Sigmoid colon (tissue), 7 donors: ENCODE data around the gene PHF23. TPM values are rescaled to one million over a fixed set of nuclear protein-coding genes. Genes with fewer than 3 reads are reported as not detected.

Source experiments
- DNase-seq: peaks from one replicate; pipeline ENCODE4 v3.0.0-alpha.2; 2019
- H3K27ac ChIP-seq, 4 donors: fragments of 200-600 bp; sonication (generic); one replicate each; pipeline ENCODE4 v1.5.1; 2016 to 2019; ENCODE audit warnings: mild to moderate bottlenecking in 1 of 4
- H3K27me3 ChIP-seq, 3 donors: fragments of 200-600 bp; sonication (generic); one replicate each; pipeline ENCODE4 v1.5.1; 2019; ENCODE audit warnings: mild to moderate bottlenecking in 1 of 3
- H3K36me3 ChIP-seq, 4 donors: fragments of 200-600 bp; sonication (generic); one replicate each; pipeline ENCODE4 v1.5.1; 2016 to 2019
- H3K4me1 ChIP-seq, 4 donors: fragments of 200-600 bp; sonication (generic); one replicate each; pipeline ENCODE4 v1.5.1; 2017 to 2019
- H3K4me3 ChIP-seq, 4 donors: fragments of 200-600 bp; sonication (generic); one replicate each; pipeline ENCODE4 v1.5.1; 2017 to 2019; ENCODE audit warnings: mild to moderate bottlenecking in 2 of 4, moderate library complexity in 1 of 4
- H3K9me3 ChIP-seq, 4 donors: fragments of 200-600 bp in 3 of 4; sonication (generic) in 3 of 4; one replicate each; pipeline versions ENCODE4 v1.5.1 to v1.6.1; 2013 to 2019
- EP300 ChIP-seq, 4 donors: sonication (generic); formaldehyde crosslinking; IDR thresholded peaks; one replicate each; pipeline ENCODE4 v1.6.1; 2017; ENCODE audit warnings: antibody characterized with exemption in 4 of 4
- POLR2A ChIP-seq, 2 donors: fragments of 450-650 bp; IDR thresholded peaks; one replicate each; pipeline ENCODE4 v1.6.1; 2016; ENCODE audit warnings: antibody characterized with exemption in 2 of 2, mild to moderate bottlenecking in 2 of 2, moderate library complexity in 2 of 2
- POLR2AphosphoS5 ChIP-seq, 4 donors: sonication (generic); formaldehyde crosslinking; IDR thresholded peaks; one replicate each; pipeline ENCODE4 v1.6.1; 2017; ENCODE audit warnings: antibody characterized with exemption in 4 of 4
- WGBS, 2 donors: extraction: QIAGEN DNeasy Blood & Tissue Kit; methylation state at CpG; one replicate each; pipeline ENCODE4 v1.1.7; 2013; 5-methylcytosine and 5-hydroxymethylcytosine counted together
- intact Hi-C: fragments of 100-400 bp; cut with DNase I; formaldehyde crosslinking; loops from one replicate; pipeline ENCODE4 v1.15.1; 2023
- polyA plus RNA-seq, 3 donors: library from polyadenylated mRNA; stranded (reverse); fragments of 200-250 nt; gene quantifications; one replicate each; pipeline ENCODE4 v1.2.3, GENCODE V29; 2013
- total RNA-seq, 4 donors: library from RNA; depleted of rRNA; stranded (reverse); fragments of >200 nt; gene quantifications; one replicate each; pipeline ENCODE4 v1.1.0, GENCODE V29; 2016
- TF ChIP-seq, protein P1 (sequence below), 4 experiments: fragments of 450-650 bp in 3 of 4; fragments of 200-600 bp in 1 of 4; IDR thresholded peaks; one replicate each; pipeline ENCODE4 v1.5.1; 2016 to 2019; ENCODE audit warnings: antibody characterized with exemption in 4 of 4, mild to moderate bottlenecking in 3 of 4, moderate library complexity in 2 of 4
- donor health status: healthy with polysubstance abuse.
- donor health status: Bipolar disorder and iron deficiency.
- donor health status: healthy.

Gene PHF23
- total and polyA plus RNA-seq, 7 donors = 23.1 to 45.6 (median 44.9) TPM

DNA sequence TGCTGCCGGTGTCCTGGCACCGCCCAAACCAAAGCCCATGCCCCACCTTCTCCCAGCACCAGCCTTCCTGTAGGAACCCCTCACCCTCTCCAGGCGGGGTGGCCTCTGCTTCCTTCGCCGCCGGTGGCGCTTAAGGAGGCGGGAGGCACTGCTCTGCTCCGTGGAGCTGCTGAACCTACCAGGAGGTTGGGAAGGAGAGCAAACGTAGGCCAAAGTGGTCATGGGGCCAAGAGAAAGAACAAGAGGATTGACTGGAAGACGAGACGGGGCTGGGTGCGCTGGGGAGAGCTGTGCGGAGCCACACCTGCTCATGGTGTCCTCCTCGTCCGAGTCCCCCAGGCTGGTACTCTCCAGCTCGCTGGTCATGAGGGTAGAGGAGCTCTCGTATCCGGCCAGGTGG, 9.8 kb downstream of the PHF23 start:
- no peak for DNase-seq
- peaks cover 0 to 25% (median 23%) of the 10 kb centered on the region in 4 donors for H3K4me1 ChIP-seq
- 95% methylated on average over 19 of the region's 19 CpGs for WGBS, 2 donors
- no peaks in the 10 kb centered on the region for H3K9me3 ChIP-seq
- TF ChIP-seq POLR2AphosphoS5 (IDR thresholded peaks at IDR 0.05) (no peak), POLR2A (IDR thresholded peaks at IDR 0.05) (no peak), EP300 (IDR thresholded peaks at IDR 0.05) (no peak)
- TF ChIP-seq, protein P1, sequence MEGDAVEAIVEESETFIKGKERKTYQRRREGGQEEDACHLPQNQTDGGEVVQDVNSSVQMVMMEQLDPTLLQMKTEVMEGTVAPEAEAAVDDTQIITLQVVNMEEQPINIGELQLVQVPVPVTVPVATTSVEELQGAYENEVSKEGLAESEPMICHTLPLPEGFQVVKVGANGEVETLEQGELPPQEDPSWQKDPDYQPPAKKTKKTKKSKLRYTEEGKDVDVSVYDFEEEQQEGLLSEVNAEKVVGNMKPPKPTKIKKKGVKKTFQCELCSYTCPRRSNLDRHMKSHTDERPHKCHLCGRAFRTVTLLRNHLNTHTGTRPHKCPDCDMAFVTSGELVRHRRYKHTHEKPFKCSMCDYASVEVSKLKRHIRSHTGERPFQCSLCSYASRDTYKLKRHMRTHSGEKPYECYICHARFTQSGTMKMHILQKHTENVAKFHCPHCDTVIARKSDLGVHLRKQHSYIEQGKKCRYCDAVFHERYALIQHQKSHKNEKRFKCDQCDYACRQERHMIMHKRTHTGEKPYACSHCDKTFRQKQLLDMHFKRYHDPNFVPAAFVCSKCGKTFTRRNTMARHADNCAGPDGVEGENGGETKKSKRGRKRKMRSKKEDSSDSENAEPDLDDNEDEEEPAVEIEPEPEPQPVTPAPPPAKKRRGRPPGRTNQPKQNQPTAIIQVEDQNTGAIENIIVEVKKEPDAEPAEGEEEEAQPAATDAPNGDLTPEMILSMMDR (IDR thresholded peaks at IDR 0.05) = no peak
- H3K4me3 ChIP-seq = no peak overlapping the region
- peaks cover 25 to 63% (median 46%) of the 10 kb centered on the region in 4 donors for H3K36me3 ChIP-seq
- no peak overlapping the region for H3K27ac ChIP-seq
- no peaks in the 10 kb centered on the region for H3K27me3 ChIP-seq
- intact Hi-C loops = no loop called here

GRCh38 chr17:7228920-7229319, 10.3 kb downstream of the PHF23 start:
- Histone ChIP-seq H3K27me3 (no peaks in the 10 kb centered on the region), H3K9me3 (no peaks in the 10 kb centered on the region), H3K4me3 (no peak overlapping the region), H3K36me3 (peaks cover 30 to 68% (median 52%) of the 10 kb centered on the region in 4 donors), H3K27ac (no peak overlapping the region), H3K4me1 (peaks cover 0 to 25% (median 22%) of the 10 kb centered on the region in 4 donors)
- no peak for DNase-seq
- intact Hi-C loops = no loop called here
- WGBS, 2 donors = 89 to 94% methylated on average over 14 of the region's 14 CpGs
- TF ChIP-seq POLR2A (IDR thresholded peaks at IDR 0.05) (no peak), EP300 (IDR thresholded peaks at IDR 0.05) (no peak), POLR2AphosphoS5 (IDR thresholded peaks at IDR 0.05) (no peak)
- TF ChIP-seq, protein P1 (IDR thresholded peaks at IDR 0.05) = no peak

GRCh38 chr17:7226721-7227710, 12.2 kb downstream of the PHF23 start:
- Histone ChIP-seq H3K4me3 (no peak overlapping the region), H3K4me1 (peaks cover 0 to 7% (median 4%) of the 10 kb centered on the region in 4 donors), H3K36me3 (peaks cover 41 to 88% (median 68%) of the 10 kb centered on the region in 4 donors), H3K27me3 (no peaks in the 10 kb centered on the region), H3K9me3 (no peaks in the 10 kb centered on the region), H3K27ac (no peak overlapping the region)
- WGBS, 2 donors = 93 to 95% methylated on average over 31 of the region's 31 CpGs
- no peak for TF ChIP-seq POLR2A (IDR thresholded peaks at IDR 0.05)
- TF ChIP-seq POLR2AphosphoS5 (IDR thresholded peaks at IDR 0.05) = no peak
- TF ChIP-seq, protein P1 (IDR thresholded peaks at IDR 0.05) = no peak
- no peak for TF ChIP-seq EP300 (IDR thresholded peaks at IDR 0.05)
- intact Hi-C loops = no loop called here
- no peak for DNase-seq

DNA sequence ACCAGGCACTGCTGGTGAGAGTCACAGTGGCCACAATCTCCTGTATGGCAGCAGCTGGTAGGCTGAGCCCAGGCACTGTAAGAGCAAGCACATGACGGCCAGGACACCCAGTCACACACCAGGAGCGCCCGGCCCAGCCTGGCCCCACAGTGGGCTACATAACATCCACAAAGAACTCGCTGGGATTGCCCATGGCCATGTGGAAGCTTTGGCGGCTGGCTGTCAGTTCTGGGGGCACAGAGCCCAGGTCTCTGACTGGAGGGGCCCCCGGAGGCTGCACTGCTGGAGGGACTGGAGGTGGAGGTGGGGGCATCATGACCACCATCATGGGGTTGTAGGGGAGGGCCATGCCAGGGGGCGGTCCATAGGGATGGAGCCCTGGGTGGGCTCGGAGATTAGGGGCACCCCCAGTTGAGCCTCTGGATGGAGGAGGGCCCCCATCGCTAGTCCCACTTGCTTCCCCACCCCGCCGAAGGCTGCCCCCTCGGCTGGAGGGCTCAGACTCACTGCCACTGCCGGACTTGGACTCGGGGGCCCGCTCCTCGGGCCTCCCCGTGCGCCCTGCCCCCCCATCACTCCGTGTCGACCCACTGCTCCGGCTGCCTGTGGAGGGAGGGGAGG, 13.4 kb downstream of the PHF23 start:
- Histone ChIP-seq H3K9me3 (no peaks in the 10 kb centered on the region), H3K4me3 (no peak overlapping the region), H3K4me1 (peaks cover 0 to 11% (median 8%) of the 10 kb centered on the region in 4 donors), H3K36me3 (peaks cover 41 to 90% (median 68%) of the 10 kb centered on the region in 4 donors), H3K27me3 (no peaks in the 10 kb centered on the region), H3K27ac (peak overlapping the region in 1 of 4 donors; percentile 43)
- no peak for DNase-seq
- TF ChIP-seq, protein P1 (IDR thresholded peaks at IDR 0.05) = no peak
- TF ChIP-seq POLR2AphosphoS5 (IDR thresholded peaks at IDR 0.05) = no peak
- TF ChIP-seq POLR2A (IDR thresholded peaks at IDR 0.05) = no peak
- TF ChIP-seq EP300 (IDR thresholded peaks at IDR 0.05) = no peak
- intact Hi-C loops = no loop called here
- 81 to 85% methylated on average over 21 of the region's 21 CpGs for WGBS, 2 donors
